A673 (cell line): Measurements from ENCODE around the gene HSPG2.

Source experiments
- CTCF ChIP-seq: fragments of 300-800, 200-600 bp; sonication (generic); conservative IDR thresholded peaks from 2 replicates; pipeline ENCODE4 v1.5.1; 2017; ENCODE audit warnings: low read depth, mild to moderate bottlenecking, antibody characterized with exemption, low read length, moderate library complexity, mixed read lengths
- EZH2 ChIP-seq: fragments of 200-600 bp; sonication (generic); IDR thresholded peaks from 2 replicates; pipeline ENCODE4 v1.6.1; 2017; ENCODE audit warnings: borderline replicate concordance, low read depth, mild to moderate bottlenecking, mixed read lengths, antibody characterized with exemption, low read length; ENCODE audit not compliant: poor library complexity, severe bottlenecking

- no peak for TF ChIP-seq CTCF
- no peak for TF ChIP-seq EZH2
These were observed 77.4 kb downstream of the HSPG2 start for GRCh38 chr1:21859669-21860179.
